SK-N-SH treated with all-trans-retinoic acid at 6 μM for 48 hours (cell line): ENCODE measurements around the gene BSPRY.

Source experiments
- GLIS3 ChIP-seq: fragments of 250-450 bp; sonication (Bioruptor Pico); IDR thresholded peaks from 2 replicates; pipeline ENCODE4 v1.5.0; 2020; ENCODE audit warnings: mild to moderate bottlenecking, moderate library complexity
- ZNF565 ChIP-seq: fragments of 450-650 bp; formaldehyde crosslinking; conservative IDR thresholded peaks from 2 replicates; pipeline ENCODE4 v1.5.0; 2020; ENCODE audit warnings: low read depth, mild to moderate bottlenecking, moderate library complexity
- ZNF8 ChIP-seq: fragments of 450-650 bp; formaldehyde crosslinking; IDR thresholded peaks from 2 replicates; pipeline ENCODE4 v1.5.0; 2020; ENCODE audit warnings: mild to moderate bottlenecking, moderate library complexity
- TF ChIP-seq, protein P1 (sequence below): fragments of 250-450 bp; sonication (Bioruptor Pico); IDR thresholded peaks from 2 replicates; pipeline ENCODE4 v1.8.0; 2020; ENCODE audit warnings: mild to moderate bottlenecking, moderate library complexity, borderline replicate concordance
- TF ChIP-seq, protein P2 (sequence below): fragments of 250-450 bp; sonication (Bioruptor Pico); IDR thresholded peaks from 2 replicates; pipeline ENCODE4 v1.5.0; 2020; ENCODE audit warnings: mild to moderate bottlenecking, moderate library complexity

DNA sequence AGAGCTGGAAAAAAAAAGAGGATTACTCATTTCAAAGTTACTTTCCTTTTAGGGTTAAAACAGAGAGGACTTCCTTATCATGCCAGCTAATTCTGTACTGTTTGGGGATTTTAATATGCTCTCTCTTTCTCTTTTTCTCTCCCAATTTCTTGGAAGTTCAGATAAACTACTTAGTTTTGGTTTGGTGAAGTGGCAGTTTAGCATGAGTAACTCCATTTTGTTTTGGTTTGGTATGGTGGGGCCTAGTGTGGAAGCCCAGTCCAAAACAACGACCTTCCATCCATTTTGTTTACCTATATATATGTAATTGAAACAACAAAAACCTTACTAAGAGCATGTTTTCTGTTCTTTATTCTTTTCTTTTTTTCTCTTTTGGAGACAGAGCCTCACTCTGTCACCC, 3.7 kb upstream of the BSPRY start:
- no peak for TF ChIP-seq ZNF565 (CRISPR knock-in tag)
- TF ChIP-seq, protein P1, sequence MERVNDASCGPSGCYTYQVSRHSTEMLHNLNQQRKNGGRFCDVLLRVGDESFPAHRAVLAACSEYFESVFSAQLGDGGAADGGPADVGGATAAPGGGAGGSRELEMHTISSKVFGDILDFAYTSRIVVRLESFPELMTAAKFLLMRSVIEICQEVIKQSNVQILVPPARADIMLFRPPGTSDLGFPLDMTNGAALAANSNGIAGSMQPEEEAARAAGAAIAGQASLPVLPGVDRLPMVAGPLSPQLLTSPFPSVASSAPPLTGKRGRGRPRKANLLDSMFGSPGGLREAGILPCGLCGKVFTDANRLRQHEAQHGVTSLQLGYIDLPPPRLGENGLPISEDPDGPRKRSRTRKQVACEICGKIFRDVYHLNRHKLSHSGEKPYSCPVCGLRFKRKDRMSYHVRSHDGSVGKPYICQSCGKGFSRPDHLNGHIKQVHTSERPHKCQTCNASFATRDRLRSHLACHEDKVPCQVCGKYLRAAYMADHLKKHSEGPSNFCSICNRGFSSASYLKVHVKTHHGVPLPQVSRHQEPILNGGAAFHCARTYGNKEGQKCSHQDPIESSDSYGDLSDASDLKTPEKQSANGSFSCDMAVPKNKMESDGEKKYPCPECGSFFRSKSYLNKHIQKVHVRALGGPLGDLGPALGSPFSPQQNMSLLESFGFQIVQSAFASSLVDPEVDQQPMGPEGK (CRISPR knock-in tag) = no peak
- TF ChIP-seq ZNF8 (CRISPR knock-in tag) = no peak
- no peak for TF ChIP-seq GLIS3
- TF ChIP-seq, protein P2, sequence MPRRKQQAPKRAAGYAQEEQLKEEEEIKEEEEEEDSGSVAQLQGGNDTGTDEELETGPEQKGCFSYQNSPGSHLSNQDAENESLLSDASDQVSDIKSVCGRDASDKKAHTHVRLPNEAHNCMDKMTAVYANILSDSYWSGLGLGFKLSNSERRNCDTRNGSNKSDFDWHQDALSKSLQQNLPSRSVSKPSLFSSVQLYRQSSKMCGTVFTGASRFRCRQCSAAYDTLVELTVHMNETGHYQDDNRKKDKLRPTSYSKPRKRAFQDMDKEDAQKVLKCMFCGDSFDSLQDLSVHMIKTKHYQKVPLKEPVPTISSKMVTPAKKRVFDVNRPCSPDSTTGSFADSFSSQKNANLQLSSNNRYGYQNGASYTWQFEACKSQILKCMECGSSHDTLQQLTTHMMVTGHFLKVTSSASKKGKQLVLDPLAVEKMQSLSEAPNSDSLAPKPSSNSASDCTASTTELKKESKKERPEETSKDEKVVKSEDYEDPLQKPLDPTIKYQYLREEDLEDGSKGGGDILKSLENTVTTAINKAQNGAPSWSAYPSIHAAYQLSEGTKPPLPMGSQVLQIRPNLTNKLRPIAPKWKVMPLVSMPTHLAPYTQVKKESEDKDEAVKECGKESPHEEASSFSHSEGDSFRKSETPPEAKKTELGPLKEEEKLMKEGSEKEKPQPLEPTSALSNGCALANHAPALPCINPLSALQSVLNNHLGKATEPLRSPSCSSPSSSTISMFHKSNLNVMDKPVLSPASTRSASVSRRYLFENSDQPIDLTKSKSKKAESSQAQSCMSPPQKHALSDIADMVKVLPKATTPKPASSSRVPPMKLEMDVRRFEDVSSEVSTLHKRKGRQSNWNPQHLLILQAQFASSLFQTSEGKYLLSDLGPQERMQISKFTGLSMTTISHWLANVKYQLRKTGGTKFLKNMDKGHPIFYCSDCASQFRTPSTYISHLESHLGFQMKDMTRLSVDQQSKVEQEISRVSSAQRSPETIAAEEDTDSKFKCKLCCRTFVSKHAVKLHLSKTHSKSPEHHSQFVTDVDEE (CRISPR knock-in tag) = no peak
